HG02642 (cell line): Measurements from ENCODE around the gene TTC19.

Experiments
- ATAC-seq: cut with Tn5 transposase; IDR thresholded peaks from one replicate; pipeline ENCODE4 v1.9.1; 2021; ENCODE audit warnings: mild to moderate bottlenecking; ENCODE audit not compliant: unreplicated experiment, poor library complexity

Gene TTC19, protein sequence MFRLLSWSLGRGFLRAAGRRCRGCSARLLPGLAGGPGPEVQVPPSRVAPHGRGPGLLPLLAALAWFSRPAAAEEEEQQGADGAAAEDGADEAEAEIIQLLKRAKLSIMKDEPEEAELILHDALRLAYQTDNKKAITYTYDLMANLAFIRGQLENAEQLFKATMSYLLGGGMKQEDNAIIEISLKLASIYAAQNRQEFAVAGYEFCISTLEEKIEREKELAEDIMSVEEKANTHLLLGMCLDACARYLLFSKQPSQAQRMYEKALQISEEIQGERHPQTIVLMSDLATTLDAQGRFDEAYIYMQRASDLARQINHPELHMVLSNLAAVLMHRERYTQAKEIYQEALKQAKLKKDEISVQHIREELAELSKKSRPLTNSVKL

DNA sequence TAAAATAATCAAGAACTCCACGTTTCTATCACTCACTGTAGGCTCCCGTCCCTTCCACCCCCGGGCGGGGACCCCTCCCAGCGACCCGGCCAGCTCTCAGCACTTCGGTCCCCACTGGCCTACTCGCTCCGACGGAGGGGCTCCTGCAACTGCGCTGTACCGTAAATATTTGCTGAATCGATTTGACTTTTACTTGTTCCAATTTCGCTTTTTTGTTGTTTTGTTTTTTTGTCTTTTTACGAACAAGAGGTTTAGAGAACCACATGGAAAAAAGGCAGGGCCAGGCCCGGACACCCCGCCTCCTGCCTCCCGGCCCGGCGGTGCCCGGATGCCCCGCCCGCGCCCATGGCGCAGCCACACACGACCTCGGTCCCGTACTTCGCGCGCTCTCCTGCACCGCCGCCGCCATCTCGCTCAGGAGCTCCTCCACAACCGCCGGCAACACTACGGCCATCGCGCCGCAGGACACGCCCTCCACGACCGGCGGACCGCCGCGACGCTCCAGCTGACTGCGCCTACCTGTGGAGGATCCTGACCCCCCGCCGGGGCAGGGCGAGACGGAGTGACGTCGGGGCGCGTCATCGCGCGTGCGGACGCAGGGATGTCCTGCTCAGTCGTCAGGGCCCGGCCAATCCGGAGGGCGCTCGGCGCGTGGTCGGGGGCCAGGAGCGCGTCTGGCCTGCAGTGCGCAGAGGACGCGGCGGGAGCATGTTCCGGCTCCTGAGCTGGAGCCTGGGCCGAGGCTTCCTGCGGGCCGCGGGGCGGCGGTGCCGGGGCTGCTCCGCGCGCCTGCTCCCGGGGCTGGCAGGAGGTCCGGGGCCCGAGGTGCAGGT lies at the start of gene TTC19, which contains the start of gene ZSWIM7:
Gene TTC19, plus strand, starts transcription at position 684 of the 833 bp plus-strand sequence. Its CDS starts 25 bp downstream, at position 709.
Gene ZSWIM7, minus strand, starts transcription at position 564 of the 833 bp plus-strand sequence. Its CDS starts 110 bp downstream, at position 454.
- peak; percentile 95 for ATAC-seq

DNA sequence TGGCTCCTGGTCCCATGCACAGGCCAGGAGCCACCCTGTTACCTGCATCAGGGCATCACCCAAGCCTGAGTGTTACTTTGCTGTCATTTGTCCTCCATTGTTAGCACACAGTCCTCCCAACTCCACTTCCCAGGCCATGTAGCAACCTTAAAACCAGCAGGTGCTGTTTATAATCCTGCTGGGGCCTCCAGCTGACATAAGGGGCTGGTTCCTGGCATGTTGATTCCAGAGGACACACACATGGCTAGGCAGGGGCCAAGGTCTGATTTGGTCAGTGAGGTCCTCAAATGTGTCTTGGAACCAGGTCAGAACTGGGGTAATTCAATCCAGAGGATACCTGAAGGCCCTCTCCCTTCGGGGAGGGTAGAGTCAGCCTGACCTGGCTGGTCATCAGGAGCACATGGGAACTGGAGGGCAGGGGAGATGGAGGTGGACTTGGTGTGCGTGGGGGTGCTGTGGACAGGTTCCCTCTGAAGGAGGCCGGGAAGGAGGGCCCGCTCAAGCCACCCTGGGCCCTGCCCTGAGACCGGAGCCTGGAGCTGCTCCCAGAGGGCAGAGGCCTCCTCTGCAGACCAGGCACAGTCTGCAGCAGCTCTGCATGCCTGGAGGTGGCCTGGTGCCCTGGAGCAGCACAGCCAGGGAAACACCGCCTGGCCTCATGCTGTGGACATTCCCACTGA lies 48.1 kb upstream of the TTC19 start:
- ATAC-seq, result no peak

DNA sequence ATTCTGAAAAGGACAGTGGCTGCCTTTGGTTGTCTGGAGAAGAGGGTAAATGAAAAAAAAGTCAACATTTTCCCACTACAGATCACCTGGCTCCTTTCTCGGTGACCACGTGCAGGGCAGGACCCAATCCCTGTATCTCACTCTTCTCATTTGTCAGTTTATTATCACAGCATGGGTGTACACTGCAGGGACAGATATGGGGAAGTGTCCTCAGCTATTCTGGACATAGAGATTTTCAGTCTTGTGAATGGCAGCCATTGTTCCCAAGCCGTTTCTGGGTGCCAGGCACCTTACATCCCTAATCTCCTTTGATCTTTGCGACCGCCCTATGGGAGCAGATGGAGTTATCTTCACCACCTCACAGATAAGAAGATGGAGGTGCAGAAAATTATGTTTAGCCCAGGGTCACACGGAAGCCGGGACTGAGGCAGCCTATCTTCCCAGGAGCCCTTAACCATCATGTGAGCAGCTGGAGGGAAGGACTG lies 47.5 kb upstream of the TTC19 start:
- no peak for ATAC-seq

DNA sequence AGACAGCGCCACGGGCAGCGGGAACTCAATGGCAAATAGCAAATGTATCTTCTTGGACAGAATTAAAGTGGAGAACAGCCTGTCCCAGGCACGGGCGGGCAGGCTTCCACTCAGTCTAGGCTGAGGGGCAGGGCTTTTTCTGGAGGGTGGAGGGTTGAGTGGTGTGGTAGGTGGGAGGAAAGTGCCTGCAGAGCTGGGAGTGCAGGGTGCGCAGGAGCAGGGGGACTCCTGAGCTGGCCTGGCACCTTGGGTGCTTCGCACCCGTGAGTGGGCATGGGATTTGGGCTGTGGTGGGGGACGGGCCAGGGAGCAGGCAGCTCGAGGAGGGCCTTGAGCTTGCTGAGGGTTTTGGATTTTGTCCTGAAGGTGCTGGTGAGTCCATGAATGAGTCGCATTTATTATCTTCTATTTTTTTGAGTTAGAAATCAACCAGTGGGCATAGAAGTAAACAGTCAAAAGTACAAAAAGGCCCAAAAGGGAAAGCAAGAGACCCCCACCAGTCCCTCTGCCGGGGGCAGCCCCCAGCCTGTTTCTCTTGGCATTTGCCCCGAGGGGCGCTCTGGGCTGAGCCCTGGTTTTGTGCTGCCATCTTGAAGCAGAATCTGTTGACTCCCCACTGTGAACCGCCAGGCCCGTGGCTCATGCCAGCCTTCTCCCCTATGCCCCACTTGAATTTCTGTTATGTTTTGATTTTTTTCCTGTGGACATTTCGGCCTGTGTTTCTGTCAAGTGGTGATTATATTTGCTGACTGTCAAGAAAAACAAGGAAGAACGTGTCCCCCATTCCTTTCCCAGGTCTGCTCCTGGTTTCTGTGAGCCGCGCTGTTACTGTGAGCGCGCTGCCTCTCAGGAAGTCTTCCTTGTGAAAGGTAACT lies 46.5 kb upstream of the TTC19 start:
- ATAC-seq, result no peak

DNA sequence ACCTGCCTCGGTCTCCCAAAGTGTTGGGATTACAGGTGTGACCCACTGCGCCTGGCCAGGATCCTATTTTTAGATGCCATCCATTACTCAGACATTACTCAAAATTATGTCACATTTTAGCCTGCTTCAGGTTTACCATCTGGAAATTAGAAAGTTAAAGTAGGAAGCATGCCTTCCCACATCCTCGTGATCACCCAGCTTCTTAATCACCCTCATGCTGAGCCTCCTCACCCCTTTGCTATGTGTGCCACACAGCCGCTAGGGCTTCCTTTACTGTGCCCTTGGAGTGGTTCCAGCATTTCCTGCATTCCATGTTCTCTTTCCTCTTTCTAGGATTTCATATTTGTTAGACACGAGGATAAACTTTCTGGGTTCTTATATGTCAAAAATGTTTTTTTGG lies 45.4 kb upstream of the TTC19 start:
- ATAC-seq, result no peak

DNA sequence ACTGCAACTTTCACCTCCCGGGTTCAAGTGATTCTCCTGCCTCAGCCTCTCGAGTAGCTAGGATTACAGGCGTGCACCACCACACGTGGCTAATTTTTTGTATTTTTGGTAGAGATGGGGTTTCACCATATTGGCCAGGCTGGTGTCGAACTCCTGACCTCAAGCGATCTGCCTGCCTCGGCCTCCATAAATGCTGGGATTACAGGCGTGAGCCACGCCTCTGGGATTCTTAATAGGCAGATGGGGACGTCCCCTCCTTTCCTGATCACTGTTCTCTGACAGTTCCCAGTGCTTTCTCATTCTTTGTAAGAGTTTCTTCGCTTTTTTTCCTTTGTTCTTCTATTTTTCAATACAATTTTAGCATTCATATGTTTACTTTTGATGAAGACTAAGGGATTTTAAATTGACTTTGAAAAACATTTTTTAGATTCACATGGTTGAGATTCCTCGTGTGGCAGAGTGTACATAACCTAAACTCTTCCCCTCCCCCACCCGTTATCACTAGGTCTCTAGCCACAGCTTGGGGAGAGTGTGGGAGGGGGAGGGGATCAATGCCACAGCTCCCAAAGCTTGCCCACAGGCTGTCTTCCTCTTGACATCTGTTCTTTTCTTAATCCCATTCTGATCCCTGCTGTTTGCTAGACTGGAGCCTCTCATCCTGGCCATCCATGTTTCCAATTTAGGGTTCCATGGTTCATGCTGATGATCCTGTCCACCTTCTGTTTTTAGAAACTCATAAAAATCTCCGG lies 43.7 kb upstream of the TTC19 start:
- no peak for ATAC-seq

DNA sequence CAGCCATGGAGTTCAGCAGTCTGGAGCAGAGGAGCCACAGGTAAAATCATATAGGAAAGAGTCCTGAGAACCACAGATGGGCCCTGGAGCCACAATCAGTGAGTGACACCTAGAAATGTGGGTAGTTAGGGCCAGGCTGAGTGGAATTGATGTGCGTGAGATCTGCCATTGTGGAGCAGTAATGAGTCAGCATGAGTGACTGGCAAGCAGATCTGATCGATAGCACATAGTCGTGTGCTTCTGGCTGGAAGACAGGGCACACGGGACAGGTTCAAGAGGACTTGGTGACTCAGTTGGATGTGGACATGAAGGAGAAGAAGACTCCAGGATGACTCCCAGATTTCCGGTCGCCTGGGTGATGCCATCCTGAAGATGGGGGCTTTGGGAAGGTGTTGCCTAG lies 42.4 kb upstream of the TTC19 start:
- no peak for ATAC-seq

DNA sequence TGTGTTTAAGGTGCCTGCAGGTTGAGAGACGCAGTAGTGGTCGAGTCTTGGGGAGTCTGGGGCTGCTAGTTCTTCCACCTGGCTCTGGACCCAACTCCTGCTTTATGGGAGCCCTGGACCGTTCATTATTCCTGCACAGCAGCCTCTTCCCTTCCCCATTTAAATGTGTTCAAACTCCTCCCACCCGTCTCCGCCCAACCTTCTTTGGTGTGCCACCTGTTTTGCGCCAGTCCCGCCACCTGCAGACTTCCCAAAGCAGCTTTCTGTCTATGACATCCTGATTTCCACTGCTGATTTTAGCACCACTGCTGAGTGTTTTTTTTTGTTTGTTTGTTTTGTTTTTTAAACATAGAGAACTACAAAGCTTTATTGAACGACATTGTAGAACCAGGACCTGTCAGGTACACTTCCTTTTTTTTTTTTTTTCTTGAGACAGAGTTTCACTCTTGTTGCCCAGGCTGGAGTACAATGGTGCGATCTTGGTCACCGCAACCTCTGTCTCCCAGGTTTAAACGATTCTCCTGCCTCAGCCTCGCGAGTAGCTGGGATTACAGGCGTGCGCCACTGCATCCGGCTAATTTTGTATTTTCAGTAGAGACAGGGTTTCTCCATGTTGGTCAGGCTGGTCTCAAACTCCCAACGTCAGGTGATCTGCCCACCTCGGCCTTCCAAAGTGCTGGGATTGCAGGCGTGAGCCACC lies 41.9 kb upstream of the TTC19 start:
- no peak for ATAC-seq

DNA sequence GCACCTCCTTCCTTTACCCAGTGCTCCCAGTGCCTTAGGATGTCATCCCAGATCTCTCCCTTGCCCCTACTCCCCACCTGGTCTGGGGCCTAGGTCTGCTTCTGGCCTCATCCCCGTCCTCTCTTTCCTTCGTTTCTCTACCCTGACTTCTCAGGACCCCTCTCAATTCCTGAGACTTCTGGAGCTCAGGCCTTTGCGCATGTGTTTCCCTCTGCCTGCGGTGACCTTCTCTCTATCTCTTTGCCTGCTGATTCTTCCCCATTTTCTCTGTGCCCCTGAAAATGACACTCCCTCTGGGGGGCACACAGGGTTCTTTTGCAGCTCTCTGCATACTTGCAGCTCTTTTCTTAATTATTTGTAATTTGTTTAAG lies 41.2 kb upstream of the TTC19 start:
- no peak for ATAC-seq

DNA sequence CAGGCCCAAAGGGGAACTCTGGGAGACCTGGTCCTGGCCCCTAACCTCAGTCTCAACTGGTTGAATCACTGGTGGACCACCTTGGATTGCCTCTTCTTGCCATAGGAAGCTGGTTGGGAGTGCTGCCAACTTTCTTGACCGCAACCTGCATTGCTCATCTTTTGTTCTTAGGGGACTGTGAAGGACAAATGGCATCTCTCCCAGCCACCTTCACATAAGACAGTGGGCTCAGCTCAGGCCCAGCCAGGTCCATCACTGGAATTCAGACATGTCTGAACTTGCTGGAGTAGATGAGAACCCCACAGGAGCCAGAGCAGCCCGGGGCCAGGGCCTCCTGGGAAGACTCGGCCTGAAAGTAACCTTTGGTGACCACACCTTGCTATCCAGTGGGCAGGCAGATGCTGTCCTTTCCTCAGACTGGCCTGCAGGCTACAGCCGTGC lies 35.9 kb upstream of the TTC19 start:
- no peak for ATAC-seq

DNA sequence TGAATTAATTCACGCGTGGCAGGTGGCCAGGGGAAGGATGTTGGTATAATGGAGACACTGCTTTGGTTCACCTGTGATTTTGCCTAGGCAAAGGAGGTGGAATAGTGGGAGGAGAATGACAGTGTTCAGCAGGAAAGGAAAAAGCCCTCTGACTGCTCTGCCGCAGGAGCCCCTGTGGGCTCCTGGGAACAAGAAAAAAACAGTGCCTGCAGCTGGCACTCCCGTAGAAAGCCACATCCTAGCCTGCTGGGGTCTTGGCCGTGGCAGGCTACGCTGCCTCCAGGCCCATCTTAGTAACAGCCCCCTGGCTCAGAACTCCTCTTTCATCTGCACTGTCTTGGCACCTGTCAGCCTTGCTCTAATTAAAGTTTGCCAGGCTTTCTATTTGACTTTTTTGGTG lies 34.1 kb upstream of the TTC19 start:
- ATAC-seq, result no peak

DNA sequence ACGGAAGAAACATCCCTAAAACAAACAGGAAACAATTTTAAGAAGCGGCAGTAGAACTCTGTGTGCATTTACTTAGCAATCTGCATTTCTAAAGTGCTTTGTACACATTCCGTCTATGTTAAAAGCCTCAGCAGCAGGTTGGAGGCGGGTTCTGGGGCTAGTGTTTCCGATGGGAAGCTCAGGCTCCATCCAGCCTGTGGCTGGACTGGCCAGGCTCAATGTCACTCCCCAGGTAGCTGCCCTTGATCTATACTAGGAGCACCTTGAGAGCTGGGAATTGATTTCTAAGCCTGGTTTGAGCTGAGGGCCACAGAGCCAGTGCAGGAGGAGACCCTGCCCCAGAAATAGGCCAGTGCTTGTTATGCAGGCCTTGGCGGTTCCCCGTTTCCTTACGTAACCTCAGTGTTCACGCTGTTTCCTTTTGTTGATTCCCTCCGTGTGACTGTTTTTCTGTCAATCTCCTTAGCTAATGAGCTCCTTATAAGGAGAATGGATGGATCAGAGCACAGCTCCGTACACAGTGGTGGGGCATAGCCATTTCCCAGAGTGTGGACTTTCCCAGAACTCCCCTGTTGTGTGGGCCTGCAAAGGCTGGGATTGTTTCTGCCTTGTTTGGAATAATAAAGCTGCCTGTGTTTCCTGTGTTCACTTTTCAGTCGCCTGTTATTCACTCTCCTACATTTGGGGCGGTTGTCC lies 33.3 kb upstream of the TTC19 start:
- no peak for ATAC-seq

DNA sequence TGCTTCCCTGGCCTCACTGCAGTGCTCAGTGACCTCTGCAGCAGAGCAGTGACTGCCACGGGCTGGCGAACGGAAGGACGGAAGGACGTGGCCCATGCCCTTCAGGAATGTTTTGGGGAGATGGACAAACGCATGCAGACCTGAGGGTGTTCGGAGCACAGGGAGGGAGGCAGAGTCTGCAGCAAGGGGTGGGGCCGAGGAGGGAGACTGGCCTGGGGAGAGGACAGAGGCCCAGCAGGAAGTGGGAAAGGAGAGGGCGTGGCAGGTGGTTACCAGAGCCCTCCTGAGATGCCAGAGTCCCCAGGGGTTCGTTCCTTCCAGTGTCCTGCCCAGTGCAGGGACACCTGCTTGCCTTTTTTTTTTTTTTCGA lies 32.8 kb upstream of the TTC19 start:
- no peak for ATAC-seq

DNA sequence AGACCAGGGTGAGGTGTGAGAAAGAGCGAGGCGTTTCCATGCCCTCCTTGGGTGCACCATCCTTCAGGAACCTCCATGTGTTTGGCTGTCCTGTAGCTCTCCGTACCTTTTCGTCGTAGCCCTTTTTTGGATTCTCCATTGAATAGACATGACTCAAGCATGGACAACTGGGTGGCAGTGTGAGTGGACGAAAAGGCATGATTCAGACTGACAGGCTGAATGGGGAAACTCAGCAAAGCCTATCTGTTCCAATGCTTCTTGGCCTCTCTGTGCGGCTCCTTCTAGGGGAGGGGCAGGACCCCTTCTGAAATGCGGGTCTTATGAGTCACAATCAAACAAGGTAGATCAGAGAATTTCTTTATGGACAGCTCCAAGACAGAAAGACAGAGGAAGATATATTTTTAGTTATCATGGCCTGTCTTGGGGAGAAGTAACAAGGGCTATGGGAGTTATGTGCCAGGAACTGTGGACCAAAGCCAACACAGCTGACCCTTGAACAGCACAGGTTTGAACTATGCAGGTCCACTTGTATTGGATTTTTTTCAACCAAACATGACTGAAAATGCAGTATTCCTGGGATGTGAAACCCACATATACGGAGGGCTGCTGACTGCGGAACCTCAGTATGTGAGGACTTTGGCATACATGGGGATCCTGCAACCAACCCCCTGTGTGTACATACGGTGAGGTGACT lies 31.8 kb upstream of the TTC19 start:
- ATAC-seq, result no peak

DNA sequence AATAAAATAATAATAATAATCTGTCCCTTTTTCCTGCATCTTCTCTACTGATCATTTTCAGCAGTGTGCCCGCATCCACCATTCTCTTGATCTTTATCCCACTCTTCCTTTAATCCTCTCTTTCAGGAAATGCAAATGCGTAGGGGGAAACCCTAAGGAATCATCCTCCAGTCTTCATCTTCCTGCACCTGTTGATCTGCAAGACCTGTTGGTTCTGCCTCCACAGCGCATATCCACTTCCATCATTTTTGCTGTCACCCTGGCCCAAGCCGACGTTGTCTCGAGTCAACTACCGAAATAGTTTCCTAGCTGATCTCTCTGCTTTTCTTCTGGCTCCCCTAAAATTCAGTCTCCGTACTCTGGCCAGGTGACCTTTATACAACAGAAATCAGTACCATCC lies 30.2 kb upstream of the TTC19 start:
- ATAC-seq, result no peak

DNA sequence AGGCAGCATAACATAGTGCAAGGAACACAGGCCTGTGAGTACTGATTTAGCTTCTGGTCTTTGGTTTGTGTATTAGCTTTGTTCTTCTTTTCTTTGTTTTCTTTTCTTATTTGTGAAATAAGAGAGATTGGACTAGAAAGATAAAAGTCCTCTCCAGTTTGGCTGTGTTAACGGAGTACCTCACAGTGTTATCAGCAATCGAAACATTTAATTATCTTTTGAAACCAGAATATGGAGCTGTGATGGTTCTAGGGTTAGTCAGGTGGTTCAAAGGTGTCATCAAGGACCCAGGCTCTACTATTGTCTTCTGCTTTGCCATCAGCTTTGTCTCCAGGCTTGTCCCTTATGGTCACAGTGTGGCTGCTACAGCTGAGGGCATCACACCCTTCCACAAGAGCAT lies 29.1 kb upstream of the TTC19 start:
- no peak for ATAC-seq

DNA sequence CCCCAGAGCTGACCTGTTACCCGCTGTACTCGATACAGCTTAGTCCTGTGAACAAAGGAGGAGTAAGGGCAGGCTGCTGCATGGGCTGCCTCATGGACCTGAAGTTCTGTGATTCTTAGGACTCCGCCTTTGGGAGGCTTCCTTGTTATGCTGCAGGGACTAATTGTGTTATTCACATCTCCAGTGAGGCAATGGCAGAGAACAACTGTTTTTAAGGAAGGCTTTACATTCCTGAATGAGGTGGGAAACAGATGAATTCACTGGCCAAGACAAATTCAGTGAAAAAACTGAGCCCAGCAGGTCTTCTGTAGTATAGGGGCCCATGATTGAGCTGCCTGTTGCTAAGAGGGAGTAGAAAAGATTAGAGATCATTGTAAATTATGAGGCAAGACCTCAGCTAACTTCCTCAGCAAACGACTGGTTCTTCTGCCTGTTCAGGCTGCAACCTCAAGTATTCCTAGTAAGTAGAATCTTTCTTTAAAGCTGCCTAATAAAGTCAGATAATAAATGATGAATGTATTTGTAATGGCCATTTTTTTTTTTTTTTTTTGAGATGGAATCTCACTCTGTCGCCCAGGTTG lies 28.4 kb upstream of the TTC19 start:
- ATAC-seq, result no peak
